Fibroblast of lung (primary cell): ENCODE data around the gene TEDC2. TPM values are rescaled to one million over a fixed set of nuclear protein-coding genes. Genes with fewer than 3 reads are reported as not detected.

Experiments
- DNase-seq, 2 donors: peaks; one replicate each; pipeline versions ENCODE4 v3.0.0 to v3.0.0-alpha.2; 2010; ENCODE audit warnings: low read depth in 2 of 2
- H2AFZ ChIP-seq: 2 replicates; pipeline ENCODE4 v1.5.1; 2012; ENCODE audit warnings: low read length, control low read depth, inconsistent platforms
- H3K27ac ChIP-seq: 2 replicates; pipeline ENCODE4 v1.5.1; 2011; ENCODE audit warnings: low read length, control low read depth; ENCODE audit not compliant: insufficient read depth
- H3K27me3 ChIP-seq: 2 replicates; pipeline ENCODE4 v1.5.1; 2011; ENCODE audit warnings: mild to moderate bottlenecking, low read length; ENCODE audit not compliant: control insufficient read depth, insufficient read depth
- H3K36me3 ChIP-seq: 2 replicates; pipeline ENCODE4 v1.5.1; 2011; ENCODE audit warnings: low read length; ENCODE audit not compliant: control insufficient read depth, insufficient read depth
- H3K4me1 ChIP-seq: 2 replicates; pipeline ENCODE4 v1.5.1; 2011; ENCODE audit warnings: low read length; ENCODE audit not compliant: control insufficient read depth, insufficient read depth; ENCODE audit errors: extremely low read depth
- H3K4me2 ChIP-seq: 2 replicates; pipeline ENCODE4 v1.5.1; 2011; ENCODE audit warnings: low read length, control low read depth; ENCODE audit not compliant: insufficient read depth; ENCODE audit errors: extremely low read depth
- H3K4me3 ChIP-seq, 4 experiments: fragments of 200-600 bp in 1 of 4; sonication (generic) in 1 of 4; replicated peaks in 1 of 4; 2 replicates each; pipeline ENCODE4 v1.5.1; 2011 to 2016; ENCODE audit warnings: low read length in 4 of 4, low read depth in 3 of 4, mild to moderate bottlenecking in 3 of 4, control low read depth in 2 of 4, inconsistent platforms in 1 of 4, mixed read lengths in 1 of 4; ENCODE audit not compliant: insufficient read depth in 1 of 4; ENCODE audit errors: control extremely low read depth in 1 of 4
- H3K79me2 ChIP-seq: 2 replicates; pipeline ENCODE4 v1.5.1; 2012; ENCODE audit warnings: mild to moderate bottlenecking, low read length, inconsistent platforms; ENCODE audit not compliant: control insufficient read depth, insufficient read depth
- H3K9ac ChIP-seq: 2 replicates; pipeline ENCODE4 v1.5.1; 2011; ENCODE audit warnings: mild to moderate bottlenecking, low read length, control low read depth; ENCODE audit not compliant: insufficient read depth
- H3K9me3 ChIP-seq: 2 replicates; pipeline ENCODE4 v1.5.1; 2012; ENCODE audit warnings: low read depth, low read length; ENCODE audit not compliant: control insufficient read depth, insufficient read depth
- H4K20me1 ChIP-seq: 2 replicates; pipeline ENCODE4 v1.5.1; 2011; ENCODE audit warnings: low read length; ENCODE audit not compliant: control insufficient read depth, insufficient read depth; ENCODE audit errors: extremely low read depth
- EZH2 ChIP-seq: IDR thresholded peaks from 2 replicates; pipeline ENCODE4 v1.5.1; 2012; ENCODE audit warnings: low read length, control low read depth, mild to moderate bottlenecking; ENCODE audit errors: missing control alignments
- polyA plus RNA-seq, 2 donors: library from polyadenylated mRNA; depleted of rRNA in 1 of 2; stranded (reverse) in 1 of 2; unstranded in 1 of 2; fragments of >200 nt; gene quantifications; 2 replicates each; pipeline ENCODE4 v1.2.1, GENCODE V29; 2011 to 2012; ENCODE audit warnings: missing spikeins in 1 of 2
- total RNA-seq: library from RNA; depleted of rRNA; stranded (reverse); fragments of >200 nt; gene quantifications from 2 replicates; pipeline ENCODE4 v1.2.1, GENCODE V29; 2014
- TF ChIP-seq, protein P1 (sequence below), 2 donors: IDR thresholded peaks in 1 of 2; conservative IDR thresholded peaks in 1 of 2; 1 replicate in 1 of 2; 2 replicates in 1 of 2; pipeline ENCODE4 v1.5.1; 2011 to 2012; ENCODE audit warnings: low read length in 2 of 2, control low read depth in 1 of 2, inconsistent platforms in 1 of 2, low read depth in 1 of 2, mild to moderate bottlenecking in 1 of 2

Gene TEDC2
- total and polyA plus RNA-seq, 2 donors (not counting 1 experiment from before 2014, with no cell fraction given) = 1.2 to 1.7 TPM

DNA sequence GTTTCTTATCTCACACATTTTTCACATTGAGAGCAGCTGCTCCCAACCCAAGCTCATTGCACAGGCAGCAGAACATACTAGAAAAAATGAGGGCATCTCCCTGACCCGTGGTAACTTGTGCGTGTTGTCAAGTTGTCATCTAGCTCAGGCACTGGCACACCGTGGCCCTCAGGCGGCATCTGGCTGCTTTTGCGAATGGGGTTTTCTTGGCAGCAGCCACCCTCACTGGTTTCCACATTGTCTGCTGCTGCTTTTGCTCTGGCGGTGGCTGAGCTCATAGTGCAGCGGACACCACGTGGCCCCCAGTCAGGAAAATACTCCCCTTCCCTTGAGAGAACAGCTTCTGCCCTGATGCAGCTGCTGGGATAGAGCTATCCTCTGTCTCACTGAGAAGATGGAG is 9.4 kb upstream of the TEDC2 start:
- Histone ChIP-seq H3K27me3 (no peaks in the 10 kb centered on the region), H3K9ac (no peak overlapping the region), H3K79me2 (no peaks in the 10 kb centered on the region), H2AFZ (no peak overlapping the region), H3K27ac (no peak overlapping the region), H4K20me1 (no peaks in the 10 kb centered on the region), H3K9me3 (no peaks in the 10 kb centered on the region), H3K4me3 (no peak overlapping the region), H3K36me3 (peaks cover 41% of the 10 kb centered on the region), H3K4me2 (no peak overlapping the region), H3K4me1 (no peaks in the 10 kb centered on the region)
- DNase-seq = no peak
- TF ChIP-seq, protein P1, sequence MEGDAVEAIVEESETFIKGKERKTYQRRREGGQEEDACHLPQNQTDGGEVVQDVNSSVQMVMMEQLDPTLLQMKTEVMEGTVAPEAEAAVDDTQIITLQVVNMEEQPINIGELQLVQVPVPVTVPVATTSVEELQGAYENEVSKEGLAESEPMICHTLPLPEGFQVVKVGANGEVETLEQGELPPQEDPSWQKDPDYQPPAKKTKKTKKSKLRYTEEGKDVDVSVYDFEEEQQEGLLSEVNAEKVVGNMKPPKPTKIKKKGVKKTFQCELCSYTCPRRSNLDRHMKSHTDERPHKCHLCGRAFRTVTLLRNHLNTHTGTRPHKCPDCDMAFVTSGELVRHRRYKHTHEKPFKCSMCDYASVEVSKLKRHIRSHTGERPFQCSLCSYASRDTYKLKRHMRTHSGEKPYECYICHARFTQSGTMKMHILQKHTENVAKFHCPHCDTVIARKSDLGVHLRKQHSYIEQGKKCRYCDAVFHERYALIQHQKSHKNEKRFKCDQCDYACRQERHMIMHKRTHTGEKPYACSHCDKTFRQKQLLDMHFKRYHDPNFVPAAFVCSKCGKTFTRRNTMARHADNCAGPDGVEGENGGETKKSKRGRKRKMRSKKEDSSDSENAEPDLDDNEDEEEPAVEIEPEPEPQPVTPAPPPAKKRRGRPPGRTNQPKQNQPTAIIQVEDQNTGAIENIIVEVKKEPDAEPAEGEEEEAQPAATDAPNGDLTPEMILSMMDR (conservative IDR thresholded peaks at IDR 0.05 in 1 of 2, IDR thresholded peaks at IDR 0.05 in 1 of 2; ENCODE audit: low read depth in 1 of 2, low read length in 2 of 2) = no peak
- no peak for TF ChIP-seq EZH2

DNA sequence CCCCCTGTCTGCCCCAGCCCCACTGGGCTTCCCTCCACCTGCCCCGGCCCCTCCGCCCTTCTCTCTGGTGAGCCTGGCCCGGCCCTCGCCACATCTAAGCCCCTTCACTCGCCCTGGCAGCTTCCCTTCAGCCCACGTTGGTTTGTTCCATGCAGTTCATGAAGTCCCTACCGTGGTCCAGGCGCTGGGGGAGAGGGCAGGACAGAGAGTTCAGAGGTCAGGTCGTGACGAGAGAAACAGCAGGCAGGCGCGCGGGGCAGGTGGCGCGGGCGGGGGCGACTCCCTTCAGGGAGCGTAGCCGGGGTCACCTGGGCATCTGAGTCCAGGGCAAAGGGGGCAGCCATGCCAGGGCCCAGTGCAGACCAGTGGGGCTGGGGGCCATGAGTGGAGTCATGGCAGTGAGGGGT is 8.9 kb upstream of the TEDC2 start:
- Histone ChIP-seq H3K36me3 (peaks cover 40% of the 10 kb centered on the region), H3K9me3 (no peaks in the 10 kb centered on the region), H3K4me1 (no peaks in the 10 kb centered on the region), H3K27ac (no peak overlapping the region), H3K4me2 (no peak overlapping the region), H3K4me3 (no peak overlapping the region), H2AFZ (no peak overlapping the region), H3K9ac (no peak overlapping the region), H3K79me2 (no peaks in the 10 kb centered on the region), H3K27me3 (no peaks in the 10 kb centered on the region), H4K20me1 (no peaks in the 10 kb centered on the region)
- DNase-seq = no peak
- TF ChIP-seq, protein P1 (conservative IDR thresholded peaks at IDR 0.05 in 1 of 2, IDR thresholded peaks at IDR 0.05 in 1 of 2; ENCODE audit: low read depth in 1 of 2, low read length in 2 of 2) = no peak
- TF ChIP-seq EZH2 = no peak

DNA sequence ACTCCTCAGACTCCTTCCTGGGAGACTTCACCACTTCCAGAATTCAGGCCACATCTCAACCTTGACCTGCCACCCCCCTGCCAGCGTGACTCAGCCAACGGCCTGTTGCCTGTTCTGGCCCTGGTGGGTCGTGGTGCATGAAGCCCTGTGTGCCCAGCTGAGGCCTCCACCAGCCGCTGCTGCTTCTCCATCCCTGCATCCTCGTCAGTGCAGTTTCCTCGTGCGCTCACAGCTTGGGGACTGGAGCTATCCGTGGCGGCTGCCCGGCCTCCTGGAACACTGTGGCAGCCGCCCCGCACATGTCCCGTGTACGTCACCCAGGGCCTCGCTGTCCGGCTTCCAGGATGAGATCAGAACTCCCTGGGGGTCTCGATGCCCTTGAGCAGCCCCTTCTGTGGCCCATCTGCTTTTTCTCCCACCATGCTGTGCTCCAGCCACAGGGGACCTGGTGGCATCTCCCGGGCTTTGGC is 8.0 kb upstream of the TEDC2 start:
- no peaks in the 10 kb centered on the region for H3K4me1 ChIP-seq
- H2AFZ ChIP-seq = no peak overlapping the region
- no peak for DNase-seq
- no peak overlapping the region for H3K9ac ChIP-seq
- H4K20me1 ChIP-seq = no peaks in the 10 kb centered on the region
- no peak overlapping the region for H3K4me2 ChIP-seq
- no peaks in the 10 kb centered on the region for H3K9me3 ChIP-seq
- H3K79me2 ChIP-seq = no peaks in the 10 kb centered on the region
- no peak overlapping the region for H3K27ac ChIP-seq
- H3K27me3 ChIP-seq = no peaks in the 10 kb centered on the region
- TF ChIP-seq EZH2 = no peak
- TF ChIP-seq, protein P1 (conservative IDR thresholded peaks at IDR 0.05 in 1 of 2, IDR thresholded peaks at IDR 0.05 in 1 of 2; ENCODE audit: low read depth in 1 of 2, low read length in 2 of 2) = no peak
- H3K4me3 ChIP-seq = no peak overlapping the region
- peaks cover 40% of the 10 kb centered on the region for H3K36me3 ChIP-seq
